Renal cortical epithelial cell (primary cell): Measurements from ENCODE around the gene TSPAN18. TPM values are rescaled to one million over a fixed set of nuclear protein-coding genes. Genes with fewer than 3 reads are reported as not detected.

ENCODE experiments used
- DNase-seq: peaks from one replicate; pipeline ENCODE4 v3.0.0-alpha.2; 2011; ENCODE audit warnings: low read depth
- total RNA-seq: library from RNA; depleted of rRNA; stranded (reverse); fragments of >200 nt; gene quantifications from 2 replicates; pipeline ENCODE4 v1.2.3, GENCODE V29; 2014

Gene TSPAN18
- total RNA-seq, 1 donor from 2014 or later: 6.7 TPM

DNA sequence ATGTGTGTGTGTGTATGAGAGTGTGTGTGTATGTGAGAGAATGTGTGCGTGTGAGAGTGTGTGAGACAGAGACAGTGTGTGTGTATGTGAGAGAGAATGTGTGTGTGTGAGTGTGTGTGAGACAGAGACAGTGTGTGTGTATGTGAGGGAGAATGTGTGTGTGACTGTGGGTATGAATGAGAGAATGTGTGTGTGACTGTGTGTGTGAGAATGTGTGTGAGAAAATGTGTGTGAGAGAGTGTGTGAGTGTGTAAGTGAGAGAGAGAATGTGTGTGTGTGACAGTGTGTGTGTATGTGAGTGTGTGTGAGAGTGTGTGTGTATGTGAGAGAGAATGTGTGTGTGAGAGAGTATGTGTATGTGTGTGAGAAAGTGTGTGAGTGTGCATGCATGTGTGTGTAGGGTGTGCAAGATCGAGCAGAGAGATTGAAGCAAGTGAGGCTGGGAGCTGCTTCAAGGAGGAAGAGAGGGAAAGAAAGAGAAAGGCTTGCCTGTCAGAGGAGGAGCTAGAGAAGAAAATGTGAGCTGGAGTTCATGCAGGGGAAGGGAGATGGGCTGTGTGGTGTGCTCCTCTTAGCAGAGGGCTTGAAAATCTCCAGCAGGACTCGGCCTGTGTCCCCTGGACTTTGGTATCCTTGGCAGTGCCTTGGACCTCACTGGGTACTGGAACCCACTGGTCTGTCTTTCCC, 251.7 kb downstream of the TSPAN18 start:
- DNase-seq: no peak

DNA sequence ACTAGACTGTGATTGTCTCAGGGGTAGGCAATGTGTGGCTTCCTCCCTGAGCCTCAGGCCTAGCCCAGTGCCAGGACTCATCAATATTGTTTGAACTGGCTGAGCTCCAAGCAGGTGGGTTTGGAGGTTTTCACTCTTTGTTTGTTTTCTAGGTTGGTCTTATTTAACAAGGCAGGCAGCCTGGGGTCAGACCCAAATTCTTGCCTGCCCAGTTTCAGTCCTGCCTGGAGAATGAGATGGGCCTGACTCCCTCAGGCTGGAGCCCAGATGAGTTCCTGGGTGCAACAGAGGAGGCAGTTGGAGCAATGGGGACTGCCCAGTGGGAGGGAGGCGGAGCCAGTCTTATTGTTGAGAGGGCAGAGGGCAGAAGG, 252.2 kb downstream of the TSPAN18 start:
- DNase-seq: peak; percentile 60

DNA sequence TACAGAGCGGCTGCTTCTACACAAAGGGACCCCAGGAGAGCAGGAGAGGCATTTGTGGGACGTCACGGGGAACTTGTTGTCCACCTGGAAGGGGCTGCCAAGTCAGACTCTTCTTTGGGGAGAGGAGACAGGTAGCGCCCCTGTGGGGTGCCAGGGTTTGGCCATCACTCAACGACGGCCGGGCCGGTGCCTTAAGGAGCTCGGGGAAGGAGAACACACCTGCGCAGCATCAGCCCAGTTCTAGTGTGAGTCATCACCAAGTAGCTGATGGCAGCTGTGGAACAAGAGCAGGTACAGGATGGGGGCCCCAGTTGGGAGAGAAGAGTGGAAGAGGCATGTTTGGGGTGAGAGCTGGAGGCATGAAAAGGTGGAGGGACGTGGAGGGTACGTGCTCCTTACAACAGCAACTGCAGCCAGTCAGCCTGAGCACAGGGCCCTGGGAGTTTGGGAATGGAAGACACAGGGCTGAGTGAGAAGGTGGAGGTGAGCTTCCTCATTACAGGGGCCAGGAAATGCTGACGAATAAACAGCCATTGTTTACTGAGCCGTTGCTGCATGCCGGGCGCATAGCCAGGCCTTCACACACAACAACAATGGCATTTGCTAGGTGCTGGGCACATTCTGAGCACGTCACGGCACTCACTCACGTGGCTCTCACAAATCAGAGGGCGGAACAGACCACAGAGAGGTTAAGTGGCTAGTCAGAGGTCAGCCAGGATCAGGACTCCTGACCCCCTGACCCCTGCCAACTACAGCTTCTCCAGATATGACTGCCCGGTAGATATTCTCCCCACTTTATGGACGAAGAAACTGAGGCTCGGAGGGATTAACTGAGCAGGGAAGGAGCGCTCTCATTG, 253.0 kb downstream of the TSPAN18 start:
- peak; percentile 80 for DNase-seq

DNA sequence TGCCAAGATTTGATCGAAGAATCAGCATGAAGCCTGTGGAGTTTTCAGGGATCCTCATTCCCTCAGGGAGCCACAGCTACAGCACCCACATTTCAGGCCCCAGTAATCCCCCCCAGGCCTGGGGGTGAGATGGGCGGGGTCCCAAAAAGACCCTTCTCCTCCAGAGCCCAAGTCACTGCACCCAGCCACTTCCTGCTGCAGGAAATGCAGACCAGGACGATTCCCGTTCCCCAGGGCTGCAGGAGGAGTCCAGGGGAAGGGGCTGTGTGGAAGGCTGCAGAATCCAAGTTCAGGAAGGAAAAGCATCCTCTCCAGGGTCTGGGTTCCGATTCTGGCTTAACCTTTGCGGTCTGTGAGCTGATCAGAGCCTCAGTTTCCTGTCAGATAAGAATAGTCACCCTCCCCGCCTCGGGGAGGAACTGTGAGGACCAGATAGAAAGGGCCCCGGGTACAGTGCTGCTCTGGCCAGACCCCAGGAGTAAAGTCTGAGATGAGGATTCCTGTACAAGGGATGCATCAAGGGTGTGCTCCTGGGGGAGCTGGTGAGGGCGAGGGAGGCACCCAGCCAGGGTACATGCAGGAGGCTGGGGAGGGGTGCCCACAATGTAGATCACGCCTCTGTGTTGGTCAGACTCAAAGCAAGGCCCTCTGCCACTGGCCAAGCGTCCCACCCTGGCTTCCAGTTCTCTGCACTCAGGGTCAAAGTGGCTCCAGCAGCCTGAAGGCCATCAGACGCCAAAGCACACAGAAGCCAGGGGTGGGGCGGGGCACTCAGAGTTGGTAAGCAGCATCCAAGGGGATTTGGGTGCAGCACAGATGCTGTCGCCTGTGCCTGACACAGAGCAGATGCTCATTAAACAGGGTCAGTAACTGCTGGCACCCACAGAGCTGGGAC, 254.0 kb downstream of the TSPAN18 start:
- no peak for DNase-seq

Other genes starting within 250 kb of the TSPAN18 start
- gene CD82, start 161.3 kb upstream of the TSPAN18 start, total RNA-seq: 22.3 and 49.7 TPM in 2 replicates
- 4.9 and 11.5 TPM in 2 replicates for gene TP53I11, start 223.9 kb downstream of the TSPAN18 start, total RNA-seq